HCT116 (cell line): ENCODE results near the gene SLC7A10. TPM values are rescaled to one million over a fixed set of nuclear protein-coding genes. Genes with fewer than 3 reads are reported as not detected.
A peak's percentile ranks its signal among the peaks of the same experiment; 100 is the strongest.

Experiments used
- ATAC-seq: fragments of 200-7000 bp; cut with Tn5 transposase; 2 replicates; pipeline ENCODE4 v1.9.1; 2020; ENCODE audit warnings: mild to moderate bottlenecking, moderate library complexity
- BruUV-seq: library from RNA; stranded (reverse); fragments of 400-500 nt; replicated peaks from 2 replicates; lab custom pipeline; 2021; lab: Mats Ljungman, UMichigan
- CTCF ChIA-PET: fragments of 300-600 bp; sonication (Branson Sonifier 250); formaldehyde crosslinking; loops from one replicate; lab custom pipeline; 2021; ENCODE audit warnings: antibody characterized with exemption; lab: Charles Lee
- POLR2A ChIA-PET: fragments of 300-600, 350-600 bp; sonication (Branson Sonifier 250); formaldehyde crosslinking; loops from one replicate; lab custom pipeline; 2021; ENCODE audit warnings: antibody characterized with exemption; lab: Charles Lee
- RAD21 ChIA-PET, 2 experiments: fragments of 300-600 bp; sonication (Branson Sonifier 250); formaldehyde crosslinking; loops; one replicate each; lab custom pipeline; 2023; ENCODE audit warnings: low total read pairs in 2 of 2; ENCODE audit not compliant: uncharacterized antibody in 2 of 2, unreplicated experiment in 2 of 2, low non-redundant PET in 1 of 2; lab: Charles Lee
- DNase-seq: peaks from one replicate; pipeline ENCODE4 v3.0.0-alpha.2; 2010; ENCODE audit warnings: low read depth, low spot score
- H2AFZ ChIP-seq: fragments of 200-600 bp; shearing (Covaris generic), sonication (generic); 2 replicates; pipeline ENCODE4 v1.6.1; 2017; ENCODE audit warnings: low read depth, mixed run types, mixed read lengths, antibody characterized with exemption, low read length; ENCODE audit not compliant: poor library complexity, severe bottlenecking
- H3K27ac ChIP-seq: 2 replicates; pipeline ENCODE4 v1.5.1; 2012; ENCODE audit warnings: low read depth, low read length
- H3K27me3 ChIP-seq: fragments of 200-600 bp; sonication (generic); 2 replicates; pipeline ENCODE4 v1.6.1; 2016; ENCODE audit warnings: mixed run types, low read length, mixed read lengths; ENCODE audit not compliant: insufficient read depth
- H3K36me3 ChIP-seq, 2 experiments: fragments of 200-500 bp in 1 of 2; fragments of 200-600 bp in 1 of 2; sonication (Bioruptor generic) in 1 of 2; sonication (generic) in 1 of 2; 2 replicates each; pipeline versions ENCODE4 v1.5.1 to v1.6.1; 2014 to 2016; ENCODE audit warnings: low read length in 2 of 2, inconsistent platforms in 1 of 2, mixed read lengths in 1 of 2, mixed run types in 1 of 2; ENCODE audit not compliant: insufficient read depth in 2 of 2, control insufficient read depth in 1 of 2
- H3K4me1 ChIP-seq, 2 experiments: fragments of 200-600 bp in 1 of 2; sonication (generic) in 1 of 2; 2 replicates each; pipeline versions ENCODE4 v1.5.1 to v1.6.1; 2012 to 2017; ENCODE audit warnings: low read length in 2 of 2, inconsistent platforms in 1 of 2, mild to moderate bottlenecking in 1 of 2, mixed read lengths in 1 of 2, mixed run types in 1 of 2, moderate library complexity in 1 of 2; ENCODE audit not compliant: insufficient read depth in 2 of 2, control insufficient read depth in 1 of 2
- H3K4me2 ChIP-seq: fragments of 200-600 bp; sonication (generic); 2 replicates; pipeline ENCODE4 v1.6.1; 2017; ENCODE audit warnings: mixed run types, low read length, mixed read lengths
- H3K4me3 ChIP-seq, 2 experiments: fragments of 200-600 bp in 1 of 2; sonication (generic) in 1 of 2; replicated peaks in 1 of 2; 2 replicates each; pipeline ENCODE4 v1.5.1; 2011 to 2016; ENCODE audit warnings: low read length in 2 of 2, control low read depth in 1 of 2, low read depth in 1 of 2, mild to moderate bottlenecking in 1 of 2, mixed read lengths in 1 of 2, mixed run types in 1 of 2
- H3K79me2 ChIP-seq: fragments of 200-600 bp; sonication (generic); 2 replicates; pipeline ENCODE4 v1.6.1; 2017; ENCODE audit warnings: mild to moderate bottlenecking, mixed run types, low read length, moderate library complexity, mixed read lengths; ENCODE audit not compliant: insufficient read depth
- H3K9ac ChIP-seq: fragments of 200-600 bp; sonication (generic); 2 replicates; pipeline ENCODE4 v1.6.1; 2016; ENCODE audit warnings: low read length, mixed read lengths
- H3K9me2 ChIP-seq: fragments of 200-600 bp; sonication (generic), shearing (Covaris generic); 2 replicates; pipeline ENCODE4 v1.6.1; 2017; ENCODE audit warnings: mixed run types, mild to moderate bottlenecking, moderate library complexity; ENCODE audit not compliant: insufficient read depth
- H3K9me3 ChIP-seq, 2 experiments: fragments of 200-500 bp in 1 of 2; fragments of 200-600 bp in 1 of 2; sonication (Bioruptor generic) in 1 of 2; sonication (generic) in 1 of 2; 2 replicates each; pipeline ENCODE4 v1.6.1; 2014 to 2017; ENCODE audit warnings: low read length in 2 of 2, mixed read lengths in 2 of 2, inconsistent platforms in 1 of 2, low read depth in 1 of 2, mild to moderate bottlenecking in 1 of 2, mixed run types in 1 of 2, moderate library complexity in 1 of 2; ENCODE audit not compliant: control insufficient read depth in 1 of 2, insufficient read depth in 1 of 2
- H4K20me1 ChIP-seq: fragments of 200-600 bp; sonication (generic), shearing (Covaris generic); 2 replicates; pipeline ENCODE4 v1.6.1; 2017; ENCODE audit warnings: mixed run types, mild to moderate bottlenecking, moderate library complexity; ENCODE audit not compliant: insufficient read depth
- CTCF ChIP-seq, 3 experiments: fragments of 200-600 bp in 1 of 3; sonication (generic) in 1 of 3; IDR thresholded peaks in 2 of 3; conservative IDR thresholded peaks in 1 of 3; 2 replicates each; pipeline ENCODE4 v1.5.1; 2012 to 2017; ENCODE audit warnings: low read depth in 2 of 3, low read length in 2 of 3, antibody characterized with exemption in 1 of 3, borderline replicate concordance in 1 of 3, control low read depth in 1 of 3, mild to moderate bottlenecking in 1 of 3, mixed read lengths in 1 of 3, mixed run types in 1 of 3, moderate library complexity in 1 of 3; ENCODE audit not compliant: insufficient read depth in 1 of 3
- EZH2phosphoT487 ChIP-seq: fragments of 200-600 bp; IDR thresholded peaks from 2 replicates; pipeline ENCODE4 v1.6.1; 2018; ENCODE audit warnings: antibody characterized with exemption, borderline replicate concordance
- MAX ChIP-seq: IDR thresholded peaks from 2 replicates; pipeline ENCODE4 v1.6.1; 2012
- RAD21 ChIP-seq: IDR thresholded peaks from 2 replicates; pipeline ENCODE4 v1.6.1; 2012; ENCODE audit warnings: low read depth, mild to moderate bottlenecking
- YY1 ChIP-seq: IDR thresholded peaks from 2 replicates; pipeline ENCODE4 v1.6.1; 2011; ENCODE audit warnings: low read length, low read depth, moderate library complexity, mild to moderate bottlenecking; ENCODE audit not compliant: insufficient replicate concordance; ENCODE audit errors: extremely low read depth
- ZFX ChIP-seq: fragments of 450-650 bp; IDR thresholded peaks from 2 replicates; pipeline ENCODE4 v1.6.1; 2017
- intact Hi-C: fragments of 100-400 bp; cut with micrococcal nuclease; formaldehyde crosslinking; loops from 2 replicates; pipeline ENCODE4 v1.10.0; 2022
- total RNA-seq: library from RNA; stranded (reverse); gene quantifications from one replicate; pipeline ENCODE4 v1.2.1, GENCODE V29; 2021; ENCODE audit not compliant: unreplicated experiment

SLC7A10 gene
- total RNA-seq, 1 experiment from 2014 or later: 0.25 TPM

DNA sequence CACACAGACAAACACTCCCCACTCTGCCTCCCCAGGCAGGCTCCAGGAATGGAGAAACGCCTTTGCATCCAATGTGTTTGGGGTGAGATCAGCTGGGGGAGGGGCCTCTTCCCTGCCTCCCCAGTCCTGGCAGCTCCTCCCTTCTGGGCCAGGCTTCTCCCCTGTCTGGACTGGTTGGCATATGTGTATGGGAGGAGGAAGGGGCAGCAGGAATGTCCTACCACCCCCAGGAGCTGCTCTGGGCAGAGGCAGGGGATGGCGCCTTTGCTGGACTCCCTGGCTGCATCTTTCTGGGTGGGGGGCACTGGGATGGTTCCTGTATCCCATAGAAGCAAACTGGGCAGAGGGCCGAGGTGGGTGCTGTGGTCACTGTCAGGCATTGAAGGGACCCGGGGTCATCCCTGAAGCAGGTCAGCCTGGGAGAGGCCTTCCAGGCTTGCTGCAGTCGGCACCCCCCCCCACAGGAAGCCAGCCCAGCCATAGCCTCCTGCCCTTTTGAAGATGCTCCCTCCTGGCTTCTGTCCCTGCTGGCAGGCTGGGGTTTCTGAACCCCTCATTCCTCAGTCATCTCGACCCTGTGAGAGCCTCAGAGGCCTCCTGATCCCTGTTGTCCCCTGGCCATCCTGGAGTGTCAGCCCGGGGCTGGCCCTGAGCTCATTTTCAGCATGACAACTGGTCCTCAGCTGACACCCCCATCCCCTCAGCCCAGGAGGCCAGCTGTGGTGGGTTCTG is 21.2 kb upstream of the SLC7A10 start:
- Histone ChIP-seq H3K79me2 (no peaks in the 10 kb centered on the region), H3K36me3 (no peaks in the 10 kb centered on the region), H3K27ac (no peak overlapping the region), H3K9me3 (peaks cover 11 to 13% of the 10 kb centered on the region in 2 experiments; a peak in 2 of 4 replicates), H3K9me2 (no peaks in the 10 kb centered on the region), H3K4me2 (no peak overlapping the region), H3K4me3 (no peak overlapping the region), H3K27me3 (no peaks in the 10 kb centered on the region), H4K20me1 (no peaks in the 10 kb centered on the region), H3K4me1 (peaks cover 10 to 15% of the 10 kb centered on the region in 2 experiments; a peak in 3 of 4 replicates), H2AFZ (no peak overlapping the region), H3K9ac (no peak overlapping the region)
- no peak for TF ChIP-seq YY1
- no peak for TF ChIP-seq MAX
- no peak for TF ChIP-seq EZH2phosphoT487
- ChIA-PET RAD21 (interaction anchor here in 1 of 2 experiments (0.8 kb wide), 1 partner anchor 78 kb away, joined by 3 read pairs; no protein-coding TSS in a partner anchor), POLR2A (no interaction called here), CTCF (interaction anchor here (1.0 to 1.1 kb wide), 3 partner anchors 11 to 160 kb away, joined by 3 to 4 read pairs (median 4); no protein-coding TSS in a partner anchor)
- ATAC-seq (no peak), DNase-seq (no peak)
- intact Hi-C loops: loop anchor here (5.0 kb wide), 1 partner anchor 55 kb away; the partner anchor contains the start of gene CEBPA
- BruUV-seq: no TSS peak

DNA sequence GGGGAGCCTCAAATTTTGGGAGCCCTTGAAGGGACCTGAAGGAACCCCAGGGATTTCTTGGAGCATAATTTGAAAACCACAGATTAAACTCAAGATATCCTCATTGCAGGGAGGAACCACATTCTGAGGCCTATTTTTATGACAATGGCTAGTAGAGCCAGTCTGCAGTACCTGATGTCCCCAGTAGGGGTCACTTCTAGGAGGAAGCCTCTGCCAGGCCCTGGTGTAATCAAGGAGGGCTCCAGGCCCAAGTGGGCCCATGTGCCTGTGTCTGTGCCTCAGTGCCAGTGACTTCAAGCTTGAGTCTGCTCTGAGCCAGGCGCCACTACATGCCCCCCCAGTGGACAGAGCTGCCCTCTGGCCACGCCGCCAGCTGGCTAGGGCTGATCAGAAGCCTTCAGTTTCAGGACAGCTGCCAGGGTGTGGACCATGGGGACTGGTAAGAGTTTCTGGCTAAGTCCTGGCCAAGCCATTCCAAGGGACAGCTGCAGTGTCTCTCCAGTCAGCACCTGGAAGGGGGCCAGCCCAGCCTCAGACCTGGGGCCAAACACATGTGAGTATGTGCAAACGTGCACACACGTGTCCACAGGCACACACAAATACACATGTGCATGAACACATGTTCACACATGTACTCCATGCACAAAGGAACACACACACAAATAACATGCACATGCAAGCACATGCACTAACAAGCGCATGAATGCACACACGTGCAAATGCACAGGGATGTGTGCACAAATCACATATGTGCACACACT is 20.5 kb upstream of the SLC7A10 start:
- no peaks in the 10 kb centered on the region for H4K20me1 ChIP-seq
- DNase-seq (no peak), ATAC-seq (no peak)
- H3K9me2 ChIP-seq: no peaks in the 10 kb centered on the region
- POLR2A ChIA-PET: no interaction called here
- H3K36me3 ChIP-seq: no peaks in the 10 kb centered on the region
- no peaks in the 10 kb centered on the region for H3K27me3 ChIP-seq
- TF ChIP-seq ZFX (no peak), RAD21 (0 out of 2 replicates have a peak, but pooled peaks have one; percentile 8), CTCF (IDR thresholded peaks at IDR 0.05 in 2 of 3, conservative IDR thresholded peaks at IDR 0.05 in 1 of 3; ENCODE audit: borderline replicate concordance in 1 of 3, insufficient read depth in 1 of 3, low read depth in 2 of 3, low read length in 2 of 3) (peak; percentile 10 to 79 (median 75); a peak in 5 of 6 replicates)
- TF ChIP-seq, all 23 proteins: peak for 2
- H3K79me2 ChIP-seq: no peaks in the 10 kb centered on the region
- intact Hi-C loops: loop anchor here (5.0 kb wide), 1 partner anchor 56 kb away; the partner anchor contains the start of gene CEBPA
- no peak overlapping the region for H3K4me3 ChIP-seq
- H3K4me1 ChIP-seq: peaks cover 10 to 22% of the 10 kb centered on the region in 2 experiments; a peak in 3 of 4 replicates
- BruUV-seq: no TSS peak
- ChIA-PET RAD21 (interaction anchor here in 1 of 2 experiments (0.8 kb wide), 1 partner anchor 79 kb away, joined by 3 read pairs; no protein-coding TSS in a partner anchor), CTCF (interaction anchor here (1.1 kb wide), 1 partner anchor 11 kb away, joined by 3 read pairs; no protein-coding TSS in a partner anchor)
- no peak overlapping the region for H3K27ac ChIP-seq
- no peak overlapping the region for H3K4me2 ChIP-seq
- no peak overlapping the region for H2AFZ ChIP-seq
- no peak overlapping the region for H3K9ac ChIP-seq
- H3K9me3 ChIP-seq: peaks cover 11 to 13% of the 10 kb centered on the region in 2 experiments; a peak in 2 of 4 replicates
